Frontal cortex (tissue), 4 donors: ENCODE measurements around the gene ZBTB7C. TPM values are rescaled to one million over a fixed set of nuclear protein-coding genes. Genes with fewer than 3 reads are reported as not detected.

Experiments used
- DNase-seq, 2 donors: peaks; one replicate each; pipeline ENCODE4 v3.0.0; 2012; ENCODE audit warnings: low spot score in 2 of 2
- FAIRE-seq: peaks from 2 replicates; lab custom pipeline; 2012; peaks lifted over from hg19 to GRCh38; lab: Jason Lieb, UNC
- total RNA-seq: library from RNA; depleted of rRNA; stranded (reverse); fragments of >200 nt; gene quantifications from one replicate; pipeline ENCODE4 v1.2.3, GENCODE V29; 2014
- donor health status: control.
- donor health status: control.
- donor health status: control.

ZBTB7C gene
- total RNA-seq, 1 donor from 2014 or later: 1.6 TPM

- DNase-seq (no peak), FAIRE-seq (peak; percentile 89)
These were observed 226.4 kb downstream of the ZBTB7C start for GRCh38 chr18:48182779-48183178.

GRCh38 chr18:48181857-48182256 lies 227.3 kb downstream of the ZBTB7C start:
- DNase-seq: no peak
- FAIRE-seq: no peak

- FAIRE-seq (no peak), DNase-seq (no peak)
These were observed 227.9 kb downstream of the ZBTB7C start for GRCh38 chr18:48181087-48181823.

- FAIRE-seq (no peak), DNase-seq (no peak)
These were observed 229.5 kb downstream of the ZBTB7C start for GRCh38 chr18:48179666-48180065.

- FAIRE-seq: no peak
These were observed 230.2 kb downstream of the ZBTB7C start for GRCh38 chr18:48179001-48179400.

GRCh38 chr18:48176909-48177308 lies 232.3 kb downstream of the ZBTB7C start:
- DNase-seq (no peak), FAIRE-seq (no peak)

More at GRCh38 chr18:48179001-48179400, 230.2 kb downstream of the ZBTB7C start:
- DNase-seq: no peak

GRCh38 chr18:48173557-48173956 lies 235.6 kb downstream of the ZBTB7C start:
- DNase-seq: no peak
- no peak for FAIRE-seq

- no peak for FAIRE-seq
- DNase-seq: no peak
These were observed 236.8 kb downstream of the ZBTB7C start for GRCh38 chr18:48172226-48173006.

- no peak for FAIRE-seq
- DNase-seq: no peak
These were observed 237.5 kb downstream of the ZBTB7C start for GRCh38 chr18:48171490-48172188.

GRCh38 chr18:48170651-48171050 lies 238.5 kb downstream of the ZBTB7C start:
- FAIRE-seq (no peak), DNase-seq (no peak)

- no peak for DNase-seq
- FAIRE-seq: no peak
These were observed 240.3 kb downstream of the ZBTB7C start for GRCh38 chr18:48168861-48169260.

- no peak for FAIRE-seq
- DNase-seq: no peak
These were observed 241.3 kb downstream of the ZBTB7C start for GRCh38 chr18:48167897-48168253.

- DNase-seq (no peak), FAIRE-seq (no peak)
These were observed 242.8 kb downstream of the ZBTB7C start for GRCh38 chr18:48166336-48166875.

- FAIRE-seq: no peak
These were observed 243.9 kb downstream of the ZBTB7C start for GRCh38 chr18:48165111-48165866.

GRCh38 chr18:48164701-48165100 lies 244.5 kb downstream of the ZBTB7C start:
- FAIRE-seq (no peak), DNase-seq (no peak)

More at GRCh38 chr18:48165111-48165866, 243.9 kb downstream of the ZBTB7C start:
- DNase-seq: no peak

- FAIRE-seq: no peak
- DNase-seq: no peak
These were observed 245.1 kb downstream of the ZBTB7C start for GRCh38 chr18:48164116-48164515.

- no peak for DNase-seq
- no peak for FAIRE-seq
These were observed 245.5 kb downstream of the ZBTB7C start for GRCh38 chr18:48163738-48164115.

GRCh38 chr18:48162956-48163737 lies 246.0 kb downstream of the ZBTB7C start:
- FAIRE-seq: no peak

More at GRCh38 chr18:48162956-48163737, 246.0 kb downstream of the ZBTB7C start:
- DNase-seq: no peak
